T-helper 1 cell treated with Interleukin-12 subunit alpha and Interleukin-12 subunit beta and Interleukin-4 antibody, amounts not matched to agents 30 μg/mL and 1 μg/mL, for 36 hours (primary cell): ENCODE results near the gene NGFR.

ENCODE experiments used
- H3K27ac Mint-ChIP-seq: one replicate; pipeline ENCODE4 v1.8.0; 2021; ENCODE audit warnings: mild to moderate bottlenecking, mixed read lengths
- H3K27me3 Mint-ChIP-seq: one replicate; pipeline ENCODE4 v1.8.0; 2021; ENCODE audit warnings: low read depth, mixed read lengths
- H3K36me3 Mint-ChIP-seq: one replicate; pipeline ENCODE4 v1.8.0; 2021; ENCODE audit warnings: low read depth, mixed read lengths
- H3K4me1 Mint-ChIP-seq: one replicate; pipeline ENCODE4 v1.8.0; 2021; ENCODE audit warnings: low read depth, mixed read lengths
- H3K4me3 Mint-ChIP-seq: one replicate; pipeline ENCODE4 v1.8.0; 2021; ENCODE audit warnings: mild to moderate bottlenecking, moderate library complexity, mixed read lengths
- H3K9me3 Mint-ChIP-seq: one replicate; pipeline ENCODE4 v1.8.0; 2021; ENCODE audit warnings: mixed read lengths

The NGFR gene

DNA sequence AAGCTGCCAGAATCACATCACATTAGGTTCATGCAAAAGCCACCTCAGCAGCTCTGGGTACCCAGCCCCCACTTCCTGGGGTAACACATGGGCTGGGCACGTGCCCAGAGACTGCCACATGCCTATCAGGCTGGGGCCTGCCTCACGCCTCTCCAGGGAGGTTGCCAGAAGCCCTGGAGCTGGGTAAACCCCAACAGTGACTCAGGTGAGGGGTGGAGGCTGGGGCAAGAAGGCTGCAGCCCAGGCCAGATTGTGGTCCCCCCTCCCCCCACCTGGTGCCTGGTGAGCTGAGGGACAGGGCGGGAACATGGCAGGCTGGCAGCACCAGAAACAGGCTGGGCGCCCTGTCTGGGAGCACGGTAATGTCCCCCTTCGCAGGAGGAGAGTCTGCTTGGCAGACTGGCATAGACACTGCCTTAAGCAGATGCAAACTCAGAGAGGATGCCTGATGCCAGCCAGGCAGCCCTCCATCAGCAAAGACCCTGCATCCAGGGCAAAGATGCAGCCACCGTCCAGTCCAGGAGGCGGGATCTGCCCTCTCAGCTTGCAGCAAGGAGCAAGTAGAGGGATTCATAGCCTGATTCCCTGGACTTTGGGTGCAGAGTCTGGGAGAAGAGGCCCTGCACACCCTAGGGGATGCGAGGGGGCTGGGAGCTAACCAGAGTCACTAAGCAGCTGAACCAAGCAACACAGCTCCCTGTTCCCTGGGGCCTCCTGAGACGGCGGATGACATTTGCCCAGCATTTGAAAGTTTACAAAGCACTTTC is 28.8 kb downstream of the NGFR start:
- peaks cover 1% of the 10 kb centered on the region for H3K4me1 Mint-ChIP-seq
- H3K9me3 Mint-ChIP-seq = no peaks in the 10 kb centered on the region
- peaks cover 3% of the 10 kb centered on the region for H3K27me3 Mint-ChIP-seq
- H3K36me3 Mint-ChIP-seq = no peaks in the 10 kb centered on the region
- H3K27ac Mint-ChIP-seq = no peak overlapping the region
- no peak overlapping the region for H3K4me3 Mint-ChIP-seq

- Mint-ChIP-seq H3K27me3 (peaks cover 5% of the 10 kb centered on the region), H3K9me3 (no peaks in the 10 kb centered on the region), H3K4me3 (no peak overlapping the region), H3K27ac (no peak overlapping the region), H3K36me3 (no peaks in the 10 kb centered on the region), H3K4me1 (peaks cover 1% of the 10 kb centered on the region)
Measured at GRCh38 chr17:49524473-49525359, 29.6 kb downstream of the NGFR start.

DNA sequence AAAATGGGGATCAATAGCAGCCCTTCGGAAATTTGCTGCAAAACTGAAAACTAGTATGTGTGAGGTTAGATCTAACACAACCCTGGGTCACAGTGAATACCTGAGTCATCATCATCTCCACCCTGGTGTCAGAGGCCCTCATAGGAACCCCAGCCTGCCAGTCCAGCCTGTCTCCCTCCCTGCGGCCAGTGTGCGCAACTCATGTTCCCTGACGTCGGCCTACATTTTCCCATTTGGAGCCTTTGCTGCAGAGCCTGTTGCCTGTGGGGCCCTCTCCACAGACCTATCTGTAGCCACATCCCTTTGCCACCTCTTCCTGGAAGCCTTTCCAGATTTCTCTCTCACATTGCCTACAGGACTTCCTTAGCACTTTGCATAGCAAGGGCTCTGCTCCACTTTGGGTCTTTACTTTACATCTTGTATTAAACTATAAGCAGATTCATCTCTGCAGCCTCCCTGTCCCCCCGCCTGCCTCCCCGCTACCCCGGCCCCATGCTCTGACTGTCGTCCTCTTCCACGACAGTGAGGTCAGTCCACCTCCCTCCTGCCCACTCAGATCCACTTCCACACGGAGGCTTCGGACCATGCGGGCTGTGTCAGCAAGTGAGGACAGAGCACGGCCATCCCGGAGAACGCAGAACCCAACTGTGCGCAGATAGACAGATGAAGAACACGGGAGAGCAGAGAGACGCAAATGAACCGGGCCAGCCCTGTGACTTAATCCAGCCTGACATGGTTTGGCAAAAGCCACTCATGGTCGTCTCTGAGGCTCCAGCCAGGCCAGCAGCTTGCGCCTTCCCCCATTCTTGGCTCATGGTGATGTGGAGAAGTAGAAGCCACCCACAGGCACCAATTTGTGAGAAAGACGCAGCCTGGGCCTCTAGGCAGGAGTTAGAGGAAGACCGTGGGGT is 31.0 kb downstream of the NGFR start:
- Mint-ChIP-seq H3K27me3 (peaks cover 11% of the 10 kb centered on the region), H3K9me3 (no peaks in the 10 kb centered on the region), H3K4me3 (no peak overlapping the region), H3K36me3 (no peaks in the 10 kb centered on the region), H3K27ac (no peak overlapping the region), H3K4me1 (peaks cover 1% of the 10 kb centered on the region)

DNA sequence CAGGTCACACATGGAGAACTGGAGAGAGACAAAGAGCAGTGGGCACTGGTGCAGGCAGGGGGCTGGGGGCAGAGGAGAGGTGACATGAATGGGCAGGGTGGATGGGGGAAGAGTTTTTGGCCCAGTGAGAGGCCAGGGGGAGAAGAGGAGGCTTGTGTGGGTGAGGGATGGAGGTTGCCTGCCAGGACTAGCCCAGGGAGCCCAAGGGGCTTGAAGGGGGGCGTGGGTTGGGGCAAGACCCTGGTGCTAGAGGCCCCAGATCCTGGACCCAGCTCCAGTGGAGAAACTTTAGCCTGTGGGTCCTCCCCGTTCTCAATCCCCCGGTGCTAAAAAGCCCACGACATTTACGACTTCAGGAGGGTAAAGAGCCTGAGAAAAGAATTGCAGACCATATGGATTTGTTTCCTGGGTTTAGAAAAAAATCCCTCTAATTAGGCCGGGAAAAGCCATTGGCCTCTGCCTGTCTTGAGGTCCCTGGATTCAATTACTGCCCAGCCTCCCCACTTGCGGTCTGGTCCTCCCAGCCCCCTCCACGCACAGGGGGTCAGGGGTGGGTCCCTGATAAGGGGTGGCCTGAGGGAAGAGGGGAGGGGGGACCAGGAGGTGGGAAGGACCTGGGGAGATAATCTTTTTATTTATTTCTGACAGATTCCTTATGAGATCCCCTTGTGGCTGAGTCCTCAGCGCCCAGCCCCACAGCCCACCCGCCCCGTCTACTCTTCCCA is 33.0 kb downstream of the NGFR start:
- Mint-ChIP-seq H3K4me1 (peaks cover 1% of the 10 kb centered on the region), H3K27ac (no peak overlapping the region), H3K36me3 (no peaks in the 10 kb centered on the region), H3K27me3 (peaks cover 16% of the 10 kb centered on the region), H3K4me3 (no peak overlapping the region), H3K9me3 (no peaks in the 10 kb centered on the region)

DNA sequence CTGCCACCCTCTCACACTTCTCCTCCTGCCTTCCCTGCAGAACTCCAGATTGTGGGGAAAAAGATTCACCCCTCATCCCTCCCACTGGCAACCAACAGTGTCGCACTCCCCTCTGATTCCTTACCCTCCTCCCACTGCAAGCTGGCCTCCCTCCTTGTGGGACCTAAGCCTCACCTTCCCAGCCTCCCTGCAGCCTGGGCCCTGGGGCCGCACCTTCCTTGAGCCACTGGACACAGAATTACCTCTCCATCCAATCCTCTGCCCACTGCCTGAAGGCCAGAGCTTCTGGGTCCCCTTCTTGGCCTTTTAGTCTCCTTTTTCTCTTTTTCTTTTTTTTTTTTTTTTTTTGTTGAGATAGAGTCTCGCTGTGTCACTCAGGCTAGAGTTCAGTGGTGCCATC is 33.9 kb downstream of the NGFR start:
- no peaks in the 10 kb centered on the region for H3K36me3 Mint-ChIP-seq
- no peaks in the 10 kb centered on the region for H3K9me3 Mint-ChIP-seq
- H3K27me3 Mint-ChIP-seq = peaks cover 19% of the 10 kb centered on the region
- H3K4me1 Mint-ChIP-seq = no peaks in the 10 kb centered on the region
- H3K4me3 Mint-ChIP-seq = no peak overlapping the region
- H3K27ac Mint-ChIP-seq = no peak overlapping the region

GRCh38 chr17:49530118-49530517 is 35.0 kb downstream of the NGFR start:
- Mint-ChIP-seq H3K27me3 (peaks cover 25% of the 10 kb centered on the region), H3K4me3 (no peak overlapping the region), H3K4me1 (no peaks in the 10 kb centered on the region), H3K36me3 (no peaks in the 10 kb centered on the region), H3K9me3 (no peaks in the 10 kb centered on the region), H3K27ac (no peak overlapping the region)

DNA sequence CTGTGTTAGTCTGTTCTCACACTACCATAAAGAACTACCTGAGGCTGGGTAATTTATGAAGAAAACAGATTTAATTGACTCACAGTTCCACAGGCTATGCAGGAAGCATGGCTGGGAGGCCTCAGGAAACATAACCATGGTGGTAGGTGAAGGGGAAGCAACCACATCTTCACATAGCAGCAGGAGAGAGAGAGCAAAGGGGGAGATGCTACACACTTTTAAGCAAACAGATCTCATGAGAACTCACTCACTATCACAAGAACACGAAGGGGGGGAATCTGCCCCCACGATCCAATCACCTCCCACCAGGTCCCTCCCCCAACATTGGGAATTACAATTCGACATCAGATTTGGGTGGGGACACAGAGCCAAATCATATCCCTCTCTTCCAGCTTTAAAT is 48.8 kb downstream of the NGFR start:
- Mint-ChIP-seq H3K4me1 (no peaks in the 10 kb centered on the region), H3K36me3 (peaks cover 2% of the 10 kb centered on the region), H3K4me3 (no peak overlapping the region), H3K9me3 (peaks cover 12% of the 10 kb centered on the region), H3K27me3 (peaks cover 13% of the 10 kb centered on the region), H3K27ac (no peak overlapping the region)

DNA sequence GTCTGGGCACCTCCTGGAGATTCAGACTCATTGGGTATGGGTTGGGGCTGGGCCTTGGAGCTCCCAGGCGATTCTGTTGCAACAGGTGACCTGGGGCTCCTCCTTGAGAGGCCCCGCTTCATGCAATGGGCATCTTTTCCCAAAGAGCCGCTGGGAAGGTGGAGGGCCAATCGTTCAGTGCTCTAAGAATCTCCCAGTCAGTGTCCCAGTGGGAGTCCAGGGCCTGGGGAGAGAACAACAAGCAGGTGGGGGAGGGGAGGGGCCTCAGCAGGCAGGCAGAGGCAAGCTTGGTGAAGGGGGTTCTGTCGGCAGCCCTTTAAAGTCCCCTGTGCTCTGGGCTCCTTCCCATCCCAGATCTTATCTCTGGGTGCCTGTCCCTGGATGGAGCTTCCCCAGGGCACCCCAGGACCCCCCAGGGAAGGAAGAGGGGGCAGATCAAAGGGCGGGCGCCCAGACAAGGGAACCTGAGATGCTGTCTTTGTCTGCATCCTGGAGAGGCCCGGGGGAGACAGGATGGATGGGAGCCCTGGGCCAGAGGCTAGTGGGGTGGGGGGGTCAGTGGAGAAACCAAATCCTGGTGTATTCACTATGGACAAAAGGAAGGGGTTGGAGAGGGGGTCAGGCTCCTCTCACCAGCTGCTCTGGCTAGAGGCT is 50.0 kb downstream of the NGFR start:
- Mint-ChIP-seq H3K4me3 (no peak overlapping the region), H3K36me3 (peaks cover 2% of the 10 kb centered on the region), H3K9me3 (peaks cover 12% of the 10 kb centered on the region), H3K27me3 (peaks cover 10% of the 10 kb centered on the region), H3K27ac (no peak overlapping the region), H3K4me1 (no peaks in the 10 kb centered on the region)

DNA sequence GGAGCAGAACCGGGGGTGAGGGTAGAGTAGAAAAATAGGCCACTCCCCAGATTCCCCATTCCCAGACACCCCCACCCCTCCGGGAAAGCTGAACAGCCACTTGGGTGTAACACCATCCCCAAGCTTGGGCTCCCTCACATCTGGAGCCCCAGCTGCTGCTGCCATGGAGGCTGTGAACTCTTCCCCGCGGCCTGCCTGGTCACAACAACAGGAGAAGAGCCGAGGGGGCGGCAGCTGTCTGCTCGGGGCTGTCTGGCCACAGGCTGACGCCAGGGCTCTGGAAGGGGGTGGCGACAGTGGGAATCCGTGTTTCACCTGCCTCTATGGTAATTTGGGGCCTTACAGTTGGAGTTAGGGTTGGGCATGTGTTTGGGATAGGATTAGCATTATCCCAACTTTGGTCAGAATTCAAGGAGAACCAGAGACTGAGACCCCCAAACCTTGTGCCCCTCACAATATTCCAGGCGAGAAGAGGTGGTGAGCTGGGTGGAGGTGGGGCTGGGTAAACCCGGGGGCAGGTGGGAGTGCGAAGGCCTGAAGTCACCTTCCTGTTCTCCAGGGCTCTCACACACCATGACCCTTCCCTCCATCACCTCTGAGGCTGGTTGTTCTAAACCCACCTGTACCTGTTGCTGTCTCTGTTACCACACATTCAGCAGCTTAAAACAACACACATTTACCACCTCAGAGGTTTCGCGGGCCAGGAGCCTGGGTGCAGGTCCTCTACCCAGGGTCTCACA is 50.9 kb downstream of the NGFR start:
- peaks cover 2% of the 10 kb centered on the region for H3K36me3 Mint-ChIP-seq

GRCh38 chr17:49546546-49547535 is 51.7 kb downstream of the NGFR start:
- no peaks in the 10 kb centered on the region for H3K4me1 Mint-ChIP-seq
- no peaks in the 10 kb centered on the region for H3K27me3 Mint-ChIP-seq
- peaks cover 12% of the 10 kb centered on the region for H3K9me3 Mint-ChIP-seq
- peaks cover 2% of the 10 kb centered on the region for H3K36me3 Mint-ChIP-seq
- no peak overlapping the region for H3K4me3 Mint-ChIP-seq
- H3K27ac Mint-ChIP-seq = no peak overlapping the region

More for the DNA sequence above, 50.9 kb downstream of the NGFR start:
- Mint-ChIP-seq H3K9me3 (peaks cover 12% of the 10 kb centered on the region), H3K4me3 (no peak overlapping the region), H3K4me1 (no peaks in the 10 kb centered on the region), H3K27ac (no peak overlapping the region), H3K27me3 (peaks cover 5% of the 10 kb centered on the region)

GRCh38 chr17:49547566-49547965 is 52.5 kb downstream of the NGFR start:
- Mint-ChIP-seq H3K27me3 (no peaks in the 10 kb centered on the region), H3K4me1 (no peaks in the 10 kb centered on the region), H3K27ac (no peak overlapping the region), H3K9me3 (peaks cover 12% of the 10 kb centered on the region), H3K36me3 (peaks cover 2% of the 10 kb centered on the region), H3K4me3 (no peak overlapping the region)

- Mint-ChIP-seq H3K4me3 (no peak overlapping the region), H3K4me1 (no peaks in the 10 kb centered on the region), H3K9me3 (peaks cover 12% of the 10 kb centered on the region), H3K36me3 (peaks cover 2% of the 10 kb centered on the region), H3K27ac (no peak overlapping the region), H3K27me3 (no peaks in the 10 kb centered on the region)
Measured at GRCh38 chr17:49548051-49548505, 53.0 kb downstream of the NGFR start.
